NCI-H82 (cell line): ENCODE results near the gene GNL1.
A peak's percentile ranks its signal among the peaks of the same experiment; 100 is the strongest.

ENCODE experiments used
- DNase-seq: peaks from one replicate; lab custom pipeline; 2025; lab: John Stamatoyannopoulos, UW

Gene GNL1

GRCh38 chr6:30556066-30556905, at the start of gene GNL1:
Gene GNL1 (minus strand): TSS chr6:30556489. CDS start chr6:30556203, 286 bp downstream.
- peak; percentile 92 for DNase-seq

- DNase-seq, result no peak
Observed at GRCh38 chr6:30603961-30604360, 47.7 kb upstream of the GNL1 start.

DNA sequence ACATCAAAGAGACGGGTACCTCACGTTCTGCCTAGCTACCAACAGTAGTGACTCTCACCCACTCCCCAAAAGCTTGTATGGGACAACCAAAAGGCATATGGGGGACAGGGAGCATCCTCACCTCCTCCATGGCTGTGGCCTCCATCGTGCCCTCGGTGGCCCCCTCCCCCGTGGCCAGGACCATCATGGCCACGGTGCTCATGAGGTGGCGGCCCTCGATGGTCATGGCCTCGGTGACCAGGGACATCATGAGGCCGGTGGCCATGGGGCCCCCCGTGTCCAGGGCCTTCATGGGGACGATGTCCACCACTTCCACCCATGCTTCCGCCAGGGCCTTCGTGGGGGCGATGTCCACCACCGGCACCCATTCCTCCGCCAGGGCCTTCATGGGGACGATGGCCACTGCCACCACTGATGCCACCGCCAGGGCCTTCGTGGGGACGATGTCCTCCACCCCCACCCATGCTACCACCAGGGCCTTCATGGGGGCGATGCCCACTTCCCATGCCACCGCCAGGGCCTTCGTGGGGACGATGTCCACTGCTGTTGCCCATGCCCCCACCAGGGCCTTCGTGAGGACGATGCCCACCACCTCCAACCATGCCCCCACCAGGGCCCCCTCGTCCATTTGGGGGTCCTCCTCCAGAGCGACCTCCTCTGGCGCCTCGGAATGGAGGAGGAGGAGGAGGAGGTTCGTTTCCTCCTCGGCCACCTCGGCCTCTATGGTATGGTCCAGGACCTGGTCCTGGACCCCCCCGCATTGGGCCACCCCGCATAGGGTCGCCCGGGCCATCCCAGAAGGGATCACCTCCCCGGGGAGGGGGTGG, 45.7 kb upstream of the GNL1 start:
- no peak for DNase-seq

GRCh38 chr6:30601436-30601814, 45.1 kb upstream of the GNL1 start:
- no peak for DNase-seq

DNA sequence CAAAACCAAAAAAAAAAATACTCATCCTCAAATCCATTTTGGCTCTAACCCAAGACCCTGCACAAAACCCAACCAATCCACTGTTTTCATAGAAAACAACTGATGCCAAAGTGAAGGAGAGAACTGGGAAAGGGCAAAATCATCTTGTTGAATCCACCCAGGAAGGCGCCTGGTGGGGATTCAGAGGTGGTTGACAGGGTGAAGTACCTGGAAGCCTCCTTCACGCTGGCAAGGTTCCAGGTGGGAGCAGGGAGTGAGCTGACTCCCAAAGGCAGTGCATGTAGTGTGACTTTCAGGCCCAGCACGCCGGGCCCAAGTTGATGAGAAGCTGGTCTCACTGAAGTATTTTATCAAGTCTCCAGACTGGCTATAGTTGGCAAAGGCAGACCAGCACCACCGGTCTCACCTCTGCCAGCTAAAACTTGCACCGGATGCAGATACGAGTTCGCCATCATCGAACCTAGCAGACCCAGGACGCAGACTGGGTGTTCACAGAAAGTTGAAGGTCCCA, 44.2 kb upstream of the GNL1 start:
- DNase-seq, result no peak

DNA sequence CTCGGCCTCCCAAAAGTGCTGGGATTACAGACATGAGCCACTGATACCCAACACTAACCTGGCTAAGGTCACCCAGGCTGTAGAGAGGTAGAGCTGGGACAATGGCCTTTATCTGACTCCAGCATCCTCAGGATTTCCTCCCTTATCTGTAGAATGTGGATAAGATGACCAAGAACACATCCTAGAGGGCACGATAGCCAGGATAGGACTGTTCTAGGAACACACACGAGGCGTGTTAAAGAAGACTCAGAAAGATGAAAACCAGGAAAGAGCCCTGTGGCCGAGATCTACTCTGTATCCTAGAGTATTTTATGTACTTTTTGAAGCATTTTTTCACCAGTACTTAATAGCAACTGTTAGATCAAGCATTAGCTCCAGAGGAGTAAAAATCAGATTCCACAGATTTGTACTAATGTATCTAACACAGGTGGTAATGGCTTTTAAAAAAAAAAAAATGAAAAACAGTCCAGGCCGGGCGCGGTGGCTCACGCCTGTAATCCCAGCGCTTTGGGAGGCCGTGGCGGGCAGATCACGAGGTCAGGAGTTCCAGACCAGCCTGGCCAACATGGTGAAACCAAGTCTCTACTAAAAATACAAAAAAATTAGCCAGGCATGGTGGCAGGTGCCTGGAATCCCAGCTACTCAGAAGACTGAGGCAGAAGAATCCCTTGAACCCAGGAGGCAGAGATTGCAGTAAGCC, 43.5 kb upstream of the GNL1 start:
- no peak for DNase-seq

- DNase-seq, result no peak
Observed at GRCh38 chr6:30598912-30599624, 42.8 kb upstream of the GNL1 start.

GRCh38 chr6:30597315-30598144, 41.2 kb upstream of the GNL1 start:
- peak; percentile 89 for DNase-seq

DNA sequence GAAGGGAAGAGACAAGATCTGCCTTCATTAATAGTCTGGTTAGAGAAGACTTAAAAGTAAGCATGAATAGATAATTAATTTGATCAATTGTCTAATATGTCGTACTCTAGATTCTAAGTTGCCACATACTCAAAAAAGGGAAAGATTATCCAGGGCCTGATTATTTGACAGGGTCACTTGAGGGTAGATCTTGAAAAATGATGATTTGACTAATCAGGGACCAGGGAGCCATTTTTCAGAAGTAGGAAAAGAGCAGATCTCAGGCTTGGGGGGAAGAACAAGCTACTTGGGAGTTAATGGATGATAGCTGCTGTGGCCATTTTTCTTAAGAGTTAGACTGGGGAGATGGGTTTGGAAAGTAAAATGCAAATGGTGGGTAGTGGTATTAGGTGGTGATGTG, 36.0 kb upstream of the GNL1 start:
- DNase-seq, result no peak

DNA sequence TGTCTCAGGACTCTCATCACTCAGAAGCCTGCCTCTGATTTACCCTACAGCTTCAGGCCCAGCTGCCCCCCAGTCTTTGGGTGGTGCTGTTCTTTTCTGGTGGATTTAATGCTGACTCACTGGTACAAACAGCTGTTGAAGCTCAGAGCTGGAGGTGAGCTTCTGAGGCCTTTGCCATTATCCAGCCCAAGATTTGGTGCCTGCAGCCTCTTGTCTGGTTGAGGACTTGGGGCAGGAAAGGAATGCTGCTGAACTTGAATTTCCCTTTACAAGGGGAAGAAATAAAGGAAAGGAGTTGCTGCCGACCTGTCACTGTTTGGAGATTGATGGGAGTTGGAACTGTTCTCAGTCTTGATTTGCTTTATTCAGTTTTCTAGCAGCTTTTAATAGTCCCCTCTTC, 34.7 kb upstream of the GNL1 start:
- no peak for DNase-seq

GRCh38 chr6:30590509-30590908, 34.2 kb upstream of the GNL1 start:
- DNase-seq, result no peak

DNA sequence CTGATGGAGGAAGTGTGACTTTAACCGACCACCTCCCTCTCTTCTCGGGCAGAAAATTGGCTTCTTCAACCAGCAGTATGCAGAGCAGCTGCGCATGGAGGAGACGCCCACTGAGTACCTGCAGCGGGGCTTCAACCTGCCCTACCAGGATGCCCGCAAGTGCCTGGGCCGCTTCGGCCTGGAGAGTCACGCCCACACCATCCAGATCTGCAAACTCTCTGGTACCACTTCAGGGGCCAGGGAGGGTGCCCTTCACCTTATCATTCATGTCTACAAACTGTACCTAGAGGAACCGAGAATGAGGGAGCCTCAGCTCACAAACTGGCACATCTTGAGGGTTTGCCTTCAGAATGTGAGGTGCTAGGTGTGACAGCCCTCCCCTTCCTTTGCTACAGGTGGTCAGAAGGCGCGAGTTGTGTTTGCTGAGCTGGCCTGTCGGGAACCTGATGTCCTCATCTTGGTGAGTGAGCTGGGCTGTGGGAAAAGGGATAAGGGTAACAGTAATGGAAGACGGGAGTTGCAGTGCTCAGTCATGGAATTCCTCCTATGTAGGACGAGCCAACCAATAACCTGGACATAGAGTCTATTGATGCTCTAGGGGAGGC, 33.6 kb upstream of the GNL1 start:
- DNase-seq, result no peak

DNA sequence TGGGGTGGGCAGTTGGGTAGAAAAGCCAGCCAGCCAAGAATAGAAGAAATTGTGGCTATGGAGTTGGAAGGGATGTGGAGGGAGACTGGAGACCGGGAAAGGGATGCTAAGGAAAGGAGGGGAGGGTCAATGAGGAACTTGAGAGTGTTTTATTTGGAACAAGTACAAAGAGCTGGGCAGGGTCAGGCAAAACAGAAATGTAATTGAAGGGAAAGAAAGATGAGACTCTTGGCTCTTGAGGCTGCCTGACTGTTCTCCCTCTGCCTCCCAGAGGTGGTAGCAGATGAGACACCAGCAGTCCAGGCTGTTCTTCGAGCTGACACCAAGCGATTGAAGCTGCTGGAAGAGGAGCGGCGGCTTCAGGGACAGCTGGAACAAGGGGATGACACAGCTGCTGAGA, 27.6 kb upstream of the GNL1 start:
- no peak for DNase-seq

DNA sequence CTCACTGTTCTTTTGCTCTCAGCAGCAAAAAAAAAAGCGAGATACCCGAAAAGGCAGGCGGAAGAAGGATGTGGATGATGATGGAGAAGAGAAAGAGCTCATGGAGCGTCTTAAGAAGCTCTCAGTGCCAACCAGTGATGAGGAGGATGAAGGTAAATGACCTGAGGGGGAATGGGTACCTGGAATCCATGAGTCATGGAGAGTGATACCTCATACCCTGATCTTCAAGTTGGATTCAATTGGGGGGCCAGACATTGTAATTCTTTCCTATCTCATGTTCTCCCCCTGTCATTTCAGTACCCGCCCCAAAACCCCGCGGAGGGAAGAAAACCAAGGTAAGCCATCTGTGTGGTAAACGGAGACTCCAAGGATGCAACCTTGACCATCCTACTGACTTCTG, 21.8 kb upstream of the GNL1 start:
- DNase-seq, result no peak

- no peak for DNase-seq
Observed at GRCh38 chr6:30573113-30573512, 16.8 kb upstream of the GNL1 start.

- DNase-seq, result no peak
Observed at GRCh38 chr6:30572148-30572547, 15.9 kb upstream of the GNL1 start.

DNA sequence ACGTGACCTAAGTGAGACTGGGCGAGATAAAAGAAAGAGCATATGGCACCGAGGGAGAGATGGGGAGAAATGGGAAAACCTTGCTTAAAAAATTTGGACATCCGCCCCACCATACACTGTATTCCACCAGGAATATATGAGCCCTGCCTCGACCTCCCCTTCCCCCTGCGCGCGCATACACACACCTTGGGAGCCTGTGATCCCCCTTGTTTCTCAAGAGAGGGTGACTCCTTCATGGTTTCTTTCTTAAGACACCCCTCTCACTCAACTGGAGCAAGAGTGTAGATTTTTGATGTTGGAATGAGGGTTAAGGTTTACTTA, 15.4 kb upstream of the GNL1 start:
- DNase-seq, result no peak

DNA sequence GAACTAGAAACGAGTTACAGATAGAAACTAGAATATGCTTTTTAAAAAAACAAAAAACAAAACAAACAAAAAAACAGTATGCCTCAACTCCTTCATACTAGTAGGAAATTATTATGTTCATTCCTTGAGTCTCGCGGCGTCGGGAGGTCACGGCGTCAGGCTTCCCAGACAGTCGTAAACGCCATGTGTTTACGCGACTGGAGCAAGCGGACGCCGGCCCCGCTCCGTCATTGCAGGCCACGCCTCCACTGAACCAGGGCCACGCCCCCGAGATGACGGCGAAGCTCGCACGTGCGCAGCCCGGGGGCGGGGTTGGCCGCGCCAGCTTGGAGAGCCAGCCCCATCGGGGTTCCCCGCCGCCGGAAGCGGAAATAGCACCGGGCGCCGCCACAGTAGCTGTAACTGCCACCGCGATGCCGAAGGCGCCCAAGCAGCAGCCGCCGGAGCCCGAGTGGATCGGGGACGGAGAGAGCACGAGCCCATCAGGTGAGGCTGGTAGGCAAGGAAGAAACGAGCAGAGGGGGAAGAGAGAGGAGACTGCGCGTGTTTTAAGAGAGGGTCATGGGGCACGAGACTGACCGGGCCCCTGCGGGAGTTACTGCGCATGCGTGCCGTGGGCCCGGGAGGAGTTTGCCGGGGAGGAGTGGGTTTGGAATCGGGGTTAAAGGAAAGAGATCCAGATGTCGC, 14.9 kb upstream of the GNL1 start, which contains the start of gene ABCF1:
Gene ABCF1 (plus strand): TSS at position 368 of the 687 bp plus-strand sequence. CDS start 46 bp downstream, at position 414.
- DNase-seq, result peak; percentile 98

DNA sequence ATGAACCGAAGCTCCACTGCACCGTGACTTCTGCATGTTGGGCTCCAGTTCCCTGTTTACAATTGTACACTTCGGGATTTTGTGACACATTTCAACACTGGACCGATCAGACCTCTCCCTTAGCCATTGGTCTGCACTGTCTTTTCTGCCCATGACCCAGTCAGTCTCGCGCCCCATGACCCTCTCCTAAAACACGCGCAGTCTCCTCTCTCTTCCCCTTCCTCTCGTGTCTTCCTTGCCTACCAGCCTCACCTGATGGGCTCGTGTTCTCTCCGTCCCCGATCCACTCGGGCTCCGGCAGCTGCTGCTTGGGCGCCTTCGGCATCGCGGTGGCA, 14.4 kb upstream of the GNL1 start:
- DNase-seq, result no peak

GRCh38 chr6:30570263-30570662, 14.0 kb upstream of the GNL1 start:
- no peak for DNase-seq
